GM19395 (cell line): Measurements from ENCODE around the gene PGR.

Experiments used
- ATAC-seq: cut with Tn5 transposase; IDR thresholded peaks from one replicate; pipeline ENCODE4 v1.9.1; 2021; ENCODE audit warnings: mild to moderate bottlenecking, moderate library complexity; ENCODE audit not compliant: unreplicated experiment

Gene PGR

DNA sequence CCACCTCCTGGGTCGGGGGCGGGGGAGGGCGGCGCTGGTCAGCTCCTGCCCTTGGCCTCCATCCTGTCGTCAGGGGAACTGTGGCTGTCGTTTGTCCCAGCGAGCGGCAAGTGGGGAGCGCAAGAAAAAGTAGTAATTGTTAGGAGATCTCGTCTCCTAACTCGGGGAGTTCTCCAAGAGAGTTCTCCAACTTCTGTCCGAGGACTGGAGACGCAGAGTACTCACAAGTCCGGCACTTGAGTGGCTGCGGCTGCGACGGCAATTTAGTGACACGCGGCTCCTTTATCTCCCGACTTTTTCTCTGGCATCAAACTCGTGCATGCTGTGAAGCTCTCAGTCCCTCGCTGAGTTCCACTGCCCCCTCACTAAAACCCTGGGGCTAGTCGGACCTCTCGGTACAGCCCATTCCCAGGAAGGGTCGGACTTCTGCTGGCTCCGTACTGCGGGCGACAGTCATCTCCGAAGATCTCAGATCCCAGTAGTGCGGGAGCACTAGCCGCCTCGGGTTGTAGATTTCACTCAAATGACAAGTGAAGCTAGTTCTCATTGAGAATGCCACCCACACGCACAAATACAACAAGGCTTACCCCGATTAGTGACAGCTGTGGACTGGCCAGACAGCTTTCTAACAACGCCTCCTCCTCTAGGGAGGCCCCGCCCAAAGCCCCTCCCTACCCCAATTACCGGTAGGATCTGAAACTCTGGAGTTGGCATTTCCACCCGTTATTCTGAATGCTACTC is at the start of gene PGR:
PGR (minus strand) TSS at position 611 of the 741 bp plus-strand sequence. CDS start 743 bp downstream, outside the sequence.
- no peak for ATAC-seq

- ATAC-seq, result no peak
Observed at GRCh38 chr11:101176381-101176780, 46.8 kb upstream of the PGR start.

GRCh38 chr11:101169944-101170343 is 40.3 kb upstream of the PGR start:
- ATAC-seq, result no peak

DNA sequence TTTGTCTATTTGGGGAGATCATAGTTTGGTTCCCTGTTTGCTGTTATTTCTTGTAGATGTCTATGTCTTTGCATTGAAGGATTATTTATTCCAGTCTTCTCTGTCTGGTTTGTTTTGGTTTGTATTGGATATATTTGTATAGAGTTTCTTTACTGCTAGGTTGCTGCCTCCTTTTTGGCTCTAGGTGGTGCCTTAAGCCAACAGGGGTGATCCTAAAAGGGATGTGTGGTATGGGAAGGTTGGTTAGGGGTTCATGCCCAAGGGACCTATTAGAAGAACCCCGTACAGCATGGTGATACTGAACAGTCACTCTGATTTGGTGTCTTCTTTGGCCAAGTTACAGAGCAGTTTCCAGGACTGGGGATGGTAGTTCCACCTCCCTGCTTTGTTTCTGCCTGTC is 36.4 kb upstream of the PGR start:
- no peak for ATAC-seq

DNA sequence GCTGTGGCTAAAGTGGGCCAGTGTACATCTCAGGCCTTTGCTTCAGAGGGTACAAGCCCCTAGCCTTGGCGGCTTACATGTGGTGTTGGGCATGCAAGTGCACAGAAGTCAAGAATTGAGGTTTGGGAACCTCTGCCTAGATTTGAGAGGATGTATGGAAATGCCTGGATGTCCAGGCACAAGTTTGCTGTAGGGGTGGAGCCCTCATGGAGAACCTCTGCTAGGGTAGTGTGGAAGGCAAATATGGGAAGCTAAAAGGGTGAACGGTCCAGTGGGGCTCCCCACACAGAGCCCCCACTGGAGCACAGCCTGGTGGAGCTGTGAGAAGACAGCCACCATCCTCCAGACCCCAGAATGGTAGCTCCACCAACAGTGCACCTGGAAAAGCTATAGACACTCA is 28.5 kb upstream of the PGR start:
- no peak for ATAC-seq

- ATAC-seq, result no peak
Observed at GRCh38 chr11:101138245-101138930, 8.8 kb upstream of the PGR start.

DNA sequence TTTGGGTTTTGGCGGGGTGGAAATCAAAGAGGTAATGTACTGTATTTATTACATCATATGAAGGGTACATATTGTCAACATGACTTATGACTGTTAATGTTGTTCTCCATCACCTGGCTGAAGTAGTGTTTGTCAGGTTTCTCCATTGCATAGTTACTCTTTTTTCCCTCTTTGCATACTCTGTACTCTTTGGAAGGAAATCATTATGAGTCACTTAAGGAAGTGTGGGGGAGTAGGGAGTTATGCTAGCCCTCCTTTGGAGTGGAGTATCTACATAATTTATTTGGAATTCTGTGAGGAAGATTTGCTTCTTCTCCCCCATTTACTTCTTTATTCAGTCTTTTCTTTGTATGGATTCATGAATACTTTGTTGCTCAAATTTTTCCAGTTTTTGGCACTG is 3.6 kb upstream of the PGR start:
- no peak for ATAC-seq

- no peak for ATAC-seq
Observed at GRCh38 chr11:101128571-101129202, 926 bp downstream of the PGR start.

DNA sequence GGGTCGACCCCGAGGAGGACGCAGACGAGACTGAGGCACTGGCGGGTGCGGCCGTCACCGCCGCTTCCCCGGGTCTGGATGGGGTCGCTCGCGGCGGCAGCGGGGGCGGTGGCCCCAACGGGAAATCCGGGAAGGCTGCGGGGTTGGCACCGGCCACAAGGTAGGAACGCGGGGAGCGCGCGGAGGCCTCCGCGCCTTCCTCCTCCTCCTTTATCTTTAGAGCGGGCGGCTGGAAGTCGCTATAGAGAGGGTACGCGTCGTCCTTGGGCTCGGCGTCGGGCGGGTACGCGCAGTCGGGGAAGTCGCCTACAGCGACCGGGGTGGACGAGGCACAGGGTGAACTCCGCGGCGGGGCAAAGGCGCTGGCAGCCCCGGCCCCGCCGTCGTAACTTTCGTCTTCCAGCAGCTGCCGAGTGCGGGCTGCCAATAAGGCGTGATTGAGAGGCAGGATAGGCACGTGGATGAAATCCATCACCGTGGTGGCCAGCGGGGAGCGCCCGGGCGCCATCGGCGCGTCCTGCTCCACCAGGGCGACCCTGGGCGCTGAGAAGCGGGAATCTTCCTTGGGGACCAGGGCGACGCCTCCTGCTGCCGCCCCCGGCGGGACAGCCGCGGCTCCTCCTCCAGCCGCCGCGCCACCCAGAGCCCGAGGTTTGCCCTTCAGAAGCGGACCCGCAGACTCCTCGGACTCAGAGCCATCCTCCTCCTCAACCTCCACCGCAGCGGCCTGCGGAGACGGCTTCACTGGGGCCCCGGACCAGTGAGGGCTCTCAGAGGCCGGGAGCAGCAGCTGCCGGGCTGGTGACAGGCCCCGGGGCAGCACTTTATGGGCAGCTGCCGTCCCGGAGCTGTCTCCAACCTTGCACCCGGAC is 1.7 kb downstream of the PGR start:
- ATAC-seq, result no peak

DNA sequence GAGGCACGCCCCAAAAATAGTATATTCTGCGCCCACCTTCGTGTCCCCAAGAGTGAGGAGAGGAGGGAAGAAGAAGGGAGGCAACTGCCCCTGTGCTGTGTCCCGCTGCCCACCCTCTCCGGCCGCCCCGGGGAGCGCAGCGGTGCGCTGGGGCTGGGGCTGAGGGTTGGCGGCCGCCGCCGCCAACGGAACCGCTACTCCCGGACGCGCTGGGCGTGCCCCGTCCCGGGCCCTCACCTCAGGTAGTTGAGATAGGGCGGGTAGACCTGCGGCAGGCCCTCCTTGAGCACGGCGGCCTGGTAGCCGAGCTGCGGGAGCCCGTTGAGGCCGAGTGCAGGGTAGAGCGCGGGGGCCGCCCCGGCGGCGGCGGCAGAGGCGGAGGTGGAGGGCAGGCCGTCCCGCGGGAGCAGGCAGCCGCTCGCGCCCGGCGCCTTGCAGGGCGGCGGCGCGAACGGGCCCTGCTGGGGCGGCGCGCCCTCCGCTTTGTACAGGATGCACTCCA is 2.4 kb downstream of the PGR start:
- no peak for ATAC-seq

DNA sequence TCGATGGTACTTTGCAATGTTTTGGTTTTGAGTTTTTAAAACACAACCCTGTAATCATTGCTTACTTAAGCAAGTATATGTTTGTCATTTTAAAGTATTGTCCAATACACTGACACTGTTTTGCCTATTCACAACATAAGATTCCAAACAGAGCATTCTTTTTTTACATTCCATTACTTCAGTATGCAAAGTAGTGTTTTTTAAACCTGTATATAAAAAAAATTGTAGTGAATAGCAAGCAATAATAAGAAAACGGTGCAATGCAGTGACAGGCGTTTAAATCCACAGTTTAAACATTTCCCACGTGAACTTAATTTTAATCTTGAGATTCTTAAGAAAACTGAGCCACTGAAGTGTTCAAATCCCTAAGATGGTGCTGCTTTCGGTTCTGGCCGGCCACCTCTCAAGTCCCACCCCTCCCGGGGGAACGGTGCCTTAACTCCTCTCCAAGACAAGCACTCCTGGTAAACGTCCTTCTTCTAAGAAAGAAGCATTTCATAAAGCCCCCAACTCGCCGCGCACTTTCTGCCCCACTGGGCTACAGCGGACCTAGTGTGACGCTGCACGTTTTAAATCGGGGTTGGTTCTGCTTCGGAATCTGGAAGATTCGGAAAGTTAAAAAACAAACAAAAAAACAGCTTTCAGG is 2.9 kb downstream of the PGR start:
- no peak for ATAC-seq

- no peak for ATAC-seq
Observed at GRCh38 chr11:101115671-101116160, 13.9 kb downstream of the PGR start.

- ATAC-seq, result no peak
Observed at GRCh38 chr11:101113540-101113939, 16.1 kb downstream of the PGR start.

DNA sequence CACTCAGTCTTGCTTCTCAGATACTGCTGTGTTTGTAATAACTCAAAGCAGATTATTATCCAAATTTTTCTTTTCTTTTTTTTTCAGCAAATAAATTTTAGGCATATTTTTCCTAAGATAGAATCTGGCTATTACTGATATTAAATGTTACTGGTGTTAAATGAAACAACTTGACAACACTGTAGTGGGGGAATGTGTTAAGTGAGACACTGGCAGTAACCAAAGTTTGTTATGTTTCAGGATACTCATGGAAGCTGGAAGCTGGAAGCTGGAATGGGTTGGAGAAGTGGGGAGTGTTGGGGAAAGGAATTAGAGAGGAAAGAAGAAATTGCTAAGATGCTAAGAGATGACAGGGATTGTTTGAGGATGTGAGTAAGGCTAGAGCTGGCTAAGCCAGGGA is 24.9 kb downstream of the PGR start:
- no peak for ATAC-seq

GRCh38 chr11:101103433-101103832 is 26.2 kb downstream of the PGR start:
- ATAC-seq, result no peak

DNA sequence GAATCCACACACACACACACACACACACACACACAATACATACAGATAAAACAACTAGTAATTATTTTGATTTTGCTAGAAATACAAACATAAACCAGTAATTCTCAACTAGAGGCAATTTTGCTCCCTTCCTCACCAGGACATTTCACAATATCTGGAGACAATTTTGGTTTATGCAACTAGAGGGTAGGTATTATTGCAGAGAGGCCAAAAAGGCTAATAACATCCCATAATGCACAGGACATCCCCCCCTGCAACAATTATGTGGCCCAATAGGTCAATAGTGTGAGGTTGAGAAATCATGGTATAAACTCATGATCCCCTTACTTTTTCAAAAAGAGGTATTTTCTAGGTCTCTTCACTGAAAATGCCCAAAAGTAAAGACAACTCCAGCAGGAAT is 29.0 kb downstream of the PGR start:
- no peak for ATAC-seq

DNA sequence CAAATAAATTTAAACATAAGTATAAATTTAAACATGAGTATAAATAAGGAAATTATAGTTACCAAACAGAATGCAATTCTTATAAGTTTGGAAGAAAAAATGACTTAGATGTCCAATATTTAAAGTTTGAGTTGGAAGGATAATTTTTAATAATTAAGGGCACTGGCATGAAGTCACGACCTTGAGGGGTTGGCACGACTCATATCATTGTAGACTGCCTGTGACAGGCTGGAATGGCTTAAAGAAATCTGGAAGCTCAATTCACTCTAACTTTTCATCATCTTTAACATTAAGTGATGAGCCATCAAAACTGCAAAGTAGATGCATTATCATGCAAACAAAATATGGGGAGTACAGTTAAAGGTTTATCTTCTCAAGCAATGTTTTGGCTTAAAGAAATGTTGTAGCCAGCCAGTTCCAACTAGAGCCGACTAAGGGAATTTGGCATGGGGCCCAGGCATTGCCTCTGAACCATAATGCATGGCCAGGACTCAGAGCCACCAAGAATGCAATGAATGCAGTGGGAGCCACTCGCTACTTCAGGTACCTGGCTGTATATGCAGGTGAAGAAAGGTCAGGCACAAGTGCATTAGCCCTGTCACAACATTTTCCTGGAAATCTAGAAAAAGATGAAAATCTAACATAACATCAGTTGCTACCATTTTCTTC is 33.4 kb downstream of the PGR start:
- no peak for ATAC-seq

GRCh38 chr11:101091781-101092180 is 37.8 kb downstream of the PGR start:
- no peak for ATAC-seq

DNA sequence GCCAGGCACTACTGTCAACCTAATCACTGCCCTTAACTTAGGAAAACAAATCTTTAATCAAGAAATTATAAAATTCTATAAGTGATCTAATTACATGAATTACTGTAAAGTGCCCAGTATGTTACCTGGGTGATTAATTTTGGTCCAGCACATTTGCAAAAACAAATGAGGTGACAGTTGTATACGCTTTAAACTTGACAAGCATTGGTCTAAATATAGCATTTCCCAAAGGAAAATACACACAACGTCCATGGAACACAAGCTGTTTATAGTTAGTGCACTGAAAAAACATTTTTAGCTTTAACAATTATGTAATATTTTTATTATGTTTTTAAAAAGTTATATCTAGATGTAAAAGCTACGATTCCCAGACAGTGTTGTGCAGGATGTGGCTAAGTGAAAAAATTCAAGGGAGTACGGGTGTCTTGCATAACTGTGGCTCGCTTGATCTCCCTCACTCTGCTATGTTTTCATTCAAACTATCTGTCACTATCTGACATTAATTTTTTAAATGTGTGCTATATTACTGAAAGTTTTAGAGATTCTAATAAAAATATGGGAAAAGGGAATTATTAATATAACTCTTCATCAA is 38.8 kb downstream of the PGR start:
- no peak for ATAC-seq
